Gastroesophageal sphincter (tissue), 3 donors: ENCODE results near the gene IL13RA1.

Source experiments
- POLR2A ChIP-seq, 2 donors: fragments of 450-650 bp; IDR thresholded peaks; one replicate each; pipeline ENCODE4 v1.6.1; 2017; ENCODE audit warnings: antibody characterized with exemption in 2 of 2, mild to moderate bottlenecking in 2 of 2, moderate library complexity in 1 of 2
- TF ChIP-seq, protein P1 (sequence below), 4 experiments: fragments of 200-600 bp in 2 of 4; fragments of 450-650 bp in 2 of 4; sonication (generic) in 1 of 4; IDR thresholded peaks; one replicate each; pipeline ENCODE4 v1.5.1; 2017 to 2019; ENCODE audit warnings: antibody characterized with exemption in 4 of 4, mild to moderate bottlenecking in 2 of 4, moderate library complexity in 2 of 4

DNA sequence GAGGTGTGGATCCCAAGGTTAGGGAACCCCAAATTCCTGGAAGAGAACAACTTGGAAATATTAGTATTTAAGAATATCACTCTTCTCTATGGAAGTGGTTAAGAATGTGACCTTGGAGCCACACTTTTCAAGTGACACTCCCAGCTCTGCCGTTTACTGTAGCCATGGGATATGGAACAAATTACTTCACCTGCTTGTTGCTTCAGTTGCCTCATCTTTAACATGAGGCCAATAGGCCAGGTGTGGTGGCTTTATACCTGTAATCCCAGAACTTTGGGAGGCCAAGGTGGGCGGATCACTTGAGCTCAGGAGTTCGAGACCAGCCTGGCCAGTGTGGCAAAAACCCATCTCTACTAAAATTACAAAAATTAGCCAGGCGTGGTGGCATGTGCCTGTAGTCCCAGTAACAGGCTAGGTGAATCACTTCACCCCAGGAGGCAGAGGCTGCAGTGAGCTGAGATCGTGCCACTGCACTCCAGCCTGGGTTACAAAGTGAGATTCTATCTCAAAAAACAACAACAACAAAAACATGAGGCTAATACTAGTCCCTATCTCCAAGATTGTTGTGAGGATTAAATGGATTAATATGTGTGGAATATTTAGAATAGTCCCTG is 13.0 kb downstream of the IL13RA1 start:
- TF ChIP-seq, protein P1, sequence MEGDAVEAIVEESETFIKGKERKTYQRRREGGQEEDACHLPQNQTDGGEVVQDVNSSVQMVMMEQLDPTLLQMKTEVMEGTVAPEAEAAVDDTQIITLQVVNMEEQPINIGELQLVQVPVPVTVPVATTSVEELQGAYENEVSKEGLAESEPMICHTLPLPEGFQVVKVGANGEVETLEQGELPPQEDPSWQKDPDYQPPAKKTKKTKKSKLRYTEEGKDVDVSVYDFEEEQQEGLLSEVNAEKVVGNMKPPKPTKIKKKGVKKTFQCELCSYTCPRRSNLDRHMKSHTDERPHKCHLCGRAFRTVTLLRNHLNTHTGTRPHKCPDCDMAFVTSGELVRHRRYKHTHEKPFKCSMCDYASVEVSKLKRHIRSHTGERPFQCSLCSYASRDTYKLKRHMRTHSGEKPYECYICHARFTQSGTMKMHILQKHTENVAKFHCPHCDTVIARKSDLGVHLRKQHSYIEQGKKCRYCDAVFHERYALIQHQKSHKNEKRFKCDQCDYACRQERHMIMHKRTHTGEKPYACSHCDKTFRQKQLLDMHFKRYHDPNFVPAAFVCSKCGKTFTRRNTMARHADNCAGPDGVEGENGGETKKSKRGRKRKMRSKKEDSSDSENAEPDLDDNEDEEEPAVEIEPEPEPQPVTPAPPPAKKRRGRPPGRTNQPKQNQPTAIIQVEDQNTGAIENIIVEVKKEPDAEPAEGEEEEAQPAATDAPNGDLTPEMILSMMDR (IDR thresholded peaks at IDR 0.05) = no peak
- TF ChIP-seq POLR2A (IDR thresholded peaks at IDR 0.05) = no peak
